GM12872 (cell line): Measurements from ENCODE around the gene GLG1.

ENCODE experiments used
- CTCF ChIP-seq: IDR thresholded peaks from 3 replicates; pipeline ENCODE4 v1.5.1; 2011; ENCODE audit warnings: low read depth, mild to moderate bottlenecking, low read length, moderate library complexity; ENCODE audit not compliant: insufficient read depth

Gene GLG1

GRCh38 chr16:74606521-74607309 is at the start of gene GLG1:
TSS of gene GLG1 (minus strand) at chr16:74607114. CDS start at chr16:74607094, 20 bp downstream.
- no peak for TF ChIP-seq CTCF

- TF ChIP-seq CTCF = no peak
These were observed 47.7 kb upstream of the GLG1 start for GRCh38 chr16:74654536-74655050.

GRCh38 chr16:74652249-74652648 is 45.3 kb upstream of the GLG1 start:
- TF ChIP-seq CTCF = no peak

GRCh38 chr16:74651841-74652240 is 44.9 kb upstream of the GLG1 start:
- TF ChIP-seq CTCF = no peak

GRCh38 chr16:74650966-74651567 is 44.2 kb upstream of the GLG1 start:
- peak; percentile 37; the same call in 2 of the 3 replicates for TF ChIP-seq CTCF

- TF ChIP-seq CTCF = no peak
These were observed 43.1 kb upstream of the GLG1 start for GRCh38 chr16:74649839-74650504.

GRCh38 chr16:74641969-74642368 is 35.1 kb upstream of the GLG1 start:
- no peak for TF ChIP-seq CTCF
